SK-N-DZ (cell line): Measurements from ENCODE around the gene WFIKKN1.
A peak's percentile ranks its signal among the peaks of the same experiment; 100 is the strongest.

Experiments used
- DNase-seq: peaks from one replicate; pipeline ENCODE4 v3.0.0-alpha.2; 2015; ENCODE audit warnings: low spot score

The WFIKKN1 gene

GRCh38 chr16:657487-657886 is 26.7 kb downstream of the WFIKKN1 start:
- no peak for DNase-seq

GRCh38 chr16:658679-659571 is 28.1 kb downstream of the WFIKKN1 start:
- DNase-seq: no peak

- no peak for DNase-seq
Observed at GRCh38 chr16:659618-660017, 28.8 kb downstream of the WFIKKN1 start.

- DNase-seq: no peak
Observed at GRCh38 chr16:660132-660458, 29.3 kb downstream of the WFIKKN1 start.

GRCh38 chr16:660459-661183 is 29.8 kb downstream of the WFIKKN1 start:
- DNase-seq: peak; percentile 92

GRCh38 chr16:661184-661821 is 30.5 kb downstream of the WFIKKN1 start:
- DNase-seq: no peak

- no peak for DNase-seq
Observed at GRCh38 chr16:662095-662494, 31.3 kb downstream of the WFIKKN1 start.

- no peak for DNase-seq
Observed at GRCh38 chr16:662597-662996, 31.8 kb downstream of the WFIKKN1 start.

GRCh38 chr16:666572-666971 is 35.8 kb downstream of the WFIKKN1 start:
- no peak for DNase-seq

- DNase-seq: no peak
Observed at GRCh38 chr16:667113-667779, 36.5 kb downstream of the WFIKKN1 start.

GRCh38 chr16:667780-668518 is 37.2 kb downstream of the WFIKKN1 start, which contains the start of gene RHOT2:
Gene RHOT2, plus strand, starts transcription at chr16:668132. Its CDS starts 68 bp downstream, at chr16:668200.
- peak; percentile 86 for DNase-seq

GRCh38 chr16:668519-669171 is 37.9 kb downstream of the WFIKKN1 start:
- DNase-seq: no peak

- no peak for DNase-seq
Observed at GRCh38 chr16:669666-670065, 38.9 kb downstream of the WFIKKN1 start.

- no peak for DNase-seq
Observed at GRCh38 chr16:670485-671352, 39.9 kb downstream of the WFIKKN1 start.

- no peak for DNase-seq
Observed at GRCh38 chr16:671353-672131, 40.8 kb downstream of the WFIKKN1 start.

GRCh38 chr16:672371-672770 is 41.6 kb downstream of the WFIKKN1 start:
- DNase-seq: no peak

GRCh38 chr16:672851-673250 is 42.1 kb downstream of the WFIKKN1 start:
- no peak for DNase-seq

GRCh38 chr16:673399-673991 is 42.7 kb downstream of the WFIKKN1 start:
- DNase-seq: no peak
